Stimulated activated CD8-positive, alpha-beta memory T cell treated with anti-CD3 and anti-CD28 coated beads, Interleukin-4, amount 100 ng/mL, for 24 hours (primary cell): ENCODE measurements around the gene SPRING1.
"Not testable (repeated sequence)": the region's sequence is repeated elsewhere in the genome, so short reads cannot be mapped to it uniquely, and the experiment has no call there.

Source experiments
- DNase-seq: peaks from one replicate; pipeline ENCODE4 v3.0.0-alpha.2; 2020; ENCODE audit warnings: low read depth

SPRING1 gene, protein sequence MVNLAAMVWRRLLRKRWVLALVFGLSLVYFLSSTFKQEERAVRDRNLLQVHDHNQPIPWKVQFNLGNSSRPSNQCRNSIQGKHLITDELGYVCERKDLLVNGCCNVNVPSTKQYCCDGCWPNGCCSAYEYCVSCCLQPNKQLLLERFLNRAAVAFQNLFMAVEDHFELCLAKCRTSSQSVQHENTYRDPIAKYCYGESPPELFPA

GRCh38 chr12:116737774-116738657 is at the start of gene SPRING1, which contains the start of gene RNFT2:
Gene SPRING1 (minus strand): TSS chr12:116738069. CDS start chr12:116737900, 169 bp downstream.
Gene RNFT2 (plus strand): TSS chr12:116738315. CDS start chr12:116740498, 2,183 bp downstream.
- peak; percentile 99 for DNase-seq

DNA sequence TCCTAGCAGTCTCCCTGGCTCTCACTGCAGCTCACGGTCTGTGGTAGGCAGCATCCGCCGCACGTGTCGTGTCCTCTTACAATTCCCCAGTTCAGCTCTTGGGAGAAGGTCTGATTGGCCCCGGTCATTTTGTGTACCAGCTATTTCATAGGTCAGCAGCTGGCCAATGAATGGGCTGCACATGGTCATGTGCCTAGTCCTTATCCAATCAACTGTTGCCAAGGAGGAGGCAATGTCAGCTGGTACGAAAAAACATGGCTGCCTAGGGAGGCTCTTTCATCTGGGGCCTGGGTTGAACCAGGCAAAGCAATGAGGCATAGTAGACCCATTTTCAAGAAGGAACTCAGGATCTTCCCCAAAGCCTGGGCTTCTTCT is 46.4 kb upstream of the SPRING1 start:
- DNase-seq: no peak

DNA sequence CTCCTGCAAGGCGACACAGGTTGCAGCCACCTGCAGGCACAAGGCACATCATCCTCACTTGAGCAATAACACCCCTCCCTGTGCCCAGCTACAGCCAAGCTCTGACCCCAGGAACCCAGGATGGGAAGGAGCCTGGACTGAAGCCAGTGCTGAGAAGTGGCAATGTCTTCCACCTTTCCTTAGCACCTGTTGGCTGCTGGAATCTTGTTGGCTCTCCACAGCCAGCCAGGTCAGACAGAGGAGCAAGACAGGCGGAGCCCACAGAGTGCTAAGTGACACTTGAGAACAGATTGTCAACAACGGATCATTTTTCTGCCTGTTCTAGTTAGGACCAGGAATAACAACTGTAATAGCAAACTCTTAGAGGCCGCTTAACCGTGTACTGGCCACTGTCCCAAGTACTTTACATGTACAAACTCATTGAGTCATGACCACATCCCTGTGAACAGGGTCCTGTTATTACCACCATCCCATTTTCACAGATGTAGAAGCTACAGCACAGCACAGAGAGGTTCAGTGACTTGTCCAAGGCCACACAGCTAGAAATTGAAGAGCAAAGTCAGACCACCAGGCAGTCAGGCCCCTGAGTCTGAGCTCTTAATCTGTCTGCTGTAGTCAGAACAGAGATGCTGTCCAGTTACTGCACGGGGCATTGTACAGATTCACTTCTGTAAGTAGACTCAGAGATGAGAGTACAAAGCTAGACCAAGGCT is 45.8 kb upstream of the SPRING1 start:
- no peak for DNase-seq

- no peak for DNase-seq
These were observed 43.1 kb upstream of the SPRING1 start for GRCh38 chr12:116780942-116781341.

- no peak for DNase-seq
These were observed 41.7 kb upstream of the SPRING1 start for GRCh38 chr12:116779597-116779996.

DNA sequence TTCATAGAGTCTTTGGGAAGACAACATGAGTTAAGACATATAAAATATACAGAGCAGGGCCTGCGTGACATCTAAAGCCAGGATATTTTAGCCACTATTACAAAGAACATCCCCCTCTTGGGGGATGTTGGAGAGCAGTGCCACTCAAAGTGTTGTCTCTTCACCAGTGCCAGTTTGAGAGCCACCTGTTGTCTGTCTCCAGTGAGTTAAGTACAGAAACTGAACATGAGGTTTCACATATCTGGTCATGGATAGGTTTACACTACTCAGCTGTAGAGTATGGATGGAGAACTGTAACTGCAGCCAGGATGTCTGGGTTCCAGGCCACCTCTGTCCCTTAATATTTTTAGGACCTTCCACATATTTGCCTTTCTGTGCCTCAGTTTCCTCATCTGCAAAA is 39.4 kb upstream of the SPRING1 start:
- no peak for DNase-seq

- DNase-seq: no peak
These were observed 36.2 kb upstream of the SPRING1 start for GRCh38 chr12:116774020-116774419.

GRCh38 chr12:116773276-116773731 is 35.4 kb upstream of the SPRING1 start:
- DNase-seq: no peak

GRCh38 chr12:116771651-116772050 is 33.8 kb upstream of the SPRING1 start:
- DNase-seq: no peak

GRCh38 chr12:116766746-116767145 is 28.9 kb upstream of the SPRING1 start:
- DNase-seq: no peak

DNA sequence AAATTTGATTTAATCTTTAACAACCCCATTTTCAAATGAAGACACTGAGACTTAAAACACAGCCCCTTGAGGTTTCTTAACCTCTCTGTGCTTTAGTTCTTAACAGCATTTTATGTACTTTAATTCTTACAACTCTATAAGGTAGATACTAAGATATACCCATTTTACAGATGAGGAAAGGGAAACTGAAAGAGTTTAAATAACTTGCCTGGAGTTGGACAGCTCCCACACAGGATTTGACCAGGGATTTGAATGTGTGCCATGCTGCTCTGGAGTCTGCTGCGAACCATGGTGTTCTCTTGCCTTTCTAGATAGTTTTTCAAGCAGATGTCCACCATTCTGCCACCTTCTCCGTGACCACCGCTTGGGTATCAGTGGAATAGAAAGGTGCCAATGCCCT is 28.4 kb upstream of the SPRING1 start:
- no peak for DNase-seq

GRCh38 chr12:116765271-116765670 is 27.4 kb upstream of the SPRING1 start:
- no peak for DNase-seq

DNA sequence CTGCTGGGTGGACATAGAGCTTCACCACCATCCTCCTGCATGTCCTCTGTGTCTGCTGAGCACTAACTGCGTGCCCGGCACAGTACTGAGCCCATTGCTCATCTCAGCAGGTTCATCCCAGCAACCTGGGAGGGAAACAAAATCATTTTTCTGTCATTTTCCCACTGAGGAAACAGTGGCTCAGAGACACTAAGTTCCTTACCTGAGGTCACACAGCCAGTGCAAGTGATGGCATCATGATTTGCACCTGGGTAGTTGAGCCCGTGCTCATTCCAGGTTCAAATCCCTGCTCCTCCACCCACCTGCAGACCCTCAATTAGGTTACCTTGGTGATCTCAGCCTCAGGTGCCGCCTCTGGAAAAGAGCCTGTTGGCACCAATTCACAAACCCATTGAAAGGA is 23.6 kb upstream of the SPRING1 start:
- DNase-seq: no peak

- no peak for DNase-seq
These were observed 22.8 kb upstream of the SPRING1 start for GRCh38 chr12:116760622-116761020.

DNA sequence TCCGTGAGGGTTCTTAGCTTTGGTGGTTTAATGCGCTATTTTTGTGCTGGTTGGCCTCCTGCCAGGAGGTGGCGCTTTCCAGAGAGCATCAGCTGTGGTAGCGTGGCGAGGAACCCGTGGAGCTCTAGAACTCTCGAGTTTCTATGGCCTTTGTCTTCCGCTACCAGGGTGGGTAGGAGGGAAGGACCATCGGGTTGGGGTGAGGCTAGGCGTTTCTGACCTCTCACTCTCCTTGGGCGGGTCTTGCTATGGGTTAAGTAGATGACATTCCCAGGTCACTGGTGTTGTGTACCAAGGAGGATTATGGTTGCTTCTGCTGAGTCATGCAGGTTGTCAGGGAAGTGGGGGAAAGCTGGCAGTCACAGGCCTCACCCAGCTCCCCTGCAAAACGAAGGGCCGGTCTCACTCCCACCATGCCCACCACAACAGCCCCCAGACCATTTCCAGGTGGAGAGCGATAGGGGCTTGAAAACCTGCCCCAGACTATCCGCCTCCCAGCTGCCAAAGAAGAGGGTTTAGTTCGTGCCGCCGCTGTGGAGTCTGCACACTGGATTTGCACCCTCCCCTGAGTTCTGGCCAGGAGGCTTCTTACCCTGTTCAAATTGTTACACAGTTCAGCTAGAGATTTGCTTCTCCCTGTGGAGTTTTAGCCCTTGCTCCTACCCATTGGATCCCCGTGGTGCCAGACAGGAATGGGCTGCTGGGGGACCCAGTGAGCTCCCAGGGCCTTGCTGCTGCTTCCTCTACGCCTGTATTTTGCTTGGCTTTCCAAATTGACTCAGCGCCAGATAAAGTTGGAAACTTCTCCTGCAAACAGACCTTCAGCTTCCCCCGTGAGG is 22.1 kb upstream of the SPRING1 start:
- no peak for DNase-seq

- not testable (repeated sequence) for DNase-seq
These were observed 16.9 kb upstream of the SPRING1 start for GRCh38 chr12:116754783-116755182.

GRCh38 chr12:116754097-116754496 is 16.2 kb upstream of the SPRING1 start:
- DNase-seq: not testable (repeated sequence)

- DNase-seq: no peak
These were observed 12.4 kb upstream of the SPRING1 start for GRCh38 chr12:116750298-116750697.

- DNase-seq: no peak
These were observed 12.0 kb upstream of the SPRING1 start for GRCh38 chr12:116749884-116750283.

DNA sequence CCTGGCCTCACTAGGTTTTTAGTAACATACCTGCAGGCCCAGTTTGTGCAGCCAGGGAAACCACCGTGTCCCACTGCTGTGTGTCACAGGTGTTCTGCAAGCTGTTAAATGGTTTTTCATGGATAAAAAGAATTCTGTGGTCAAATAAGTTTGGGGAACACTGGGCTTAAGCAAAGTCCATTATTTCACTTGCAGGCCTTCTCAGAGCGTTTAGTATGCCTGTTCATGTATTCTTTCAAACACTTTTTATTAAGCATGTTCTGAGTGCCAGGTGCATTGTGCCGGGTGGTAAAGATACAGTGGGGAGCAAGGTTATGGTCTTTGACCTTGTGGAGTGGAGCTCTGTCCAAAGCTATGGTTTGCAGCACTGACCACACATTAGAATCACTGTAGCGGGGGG is 7.7 kb upstream of the SPRING1 start:
- no peak for DNase-seq

GRCh38 chr12:116744766-116745165 is 6.9 kb upstream of the SPRING1 start:
- no peak for DNase-seq

- DNase-seq: not testable (repeated sequence)
These were observed 4.9 kb upstream of the SPRING1 start for GRCh38 chr12:116742787-116743186.
